Measurements from ENCODE around the gene PNMT. TPM values are rescaled to one million over a fixed set of nuclear protein-coding genes. Genes with fewer than 3 reads are reported as not detected.

PNMT gene
- total and polyA plus RNA-seq, 2 of the 8 experiments (the other 6 are each of a cell fraction or from before 2014, with no cell fraction given), result 5.6 to 10.9 TPM

GRCh38 chr17:39626171-39627046 is 41.8 kb upstream of the PNMT start, which contains the start of gene PPP1R1B:
PPP1R1B (plus strand) TSS chr17:39626952; CDS start chr17:39627393, 441 bp downstream.
- H2BK120ac ChIP-seq (replicated peaks; ENCODE audit: low read depth, low read length), result no peak within 1 kb of the TSS
- H3K23ac ChIP-seq (ENCODE audit: insufficient read length), result no peak within 1 kb of the TSS
- no peak within 1 kb of the TSS for H4K8ac ChIP-seq (ENCODE audit: extremely low read depth, insufficient read depth, low read length)
- H4K5ac ChIP-seq (ENCODE audit: insufficient read length, low read depth, low read length), result peak within 1 kb of the TSS; percentile 51
- WGBS, 2 experiments (ENCODE audit: extremely low coverage in 1 of 2, insufficient coverage in 1 of 2, insufficient read length in 1 of 2, insufficient replicate concordance in 2 of 2, low coverage in 1 of 2, low lambda C conversion rate in 2 of 2, missing lambda C conversion rate in 1 of 2), result 17% methylated on average over 28 of the region's 29 CpGs; no CpG with 5 or more reads in 1 of the 2 experiments
- peak in 1 of 2 experiments; percentile 75 for DNase-seq (ENCODE audit: low read depth in 1 of 2, low spot score in 2 of 2)
- peak within 1 kb of the TSS; percentile 89; the same call in 1 of the 2 replicates for H2BK5ac ChIP-seq (ENCODE audit: low read depth, low read length)
- peaks cover 2 to 39% (median 35%) of the 10 kb centered on the region in 4 experiments for H3K27me3 ChIP-seq (replicated peaks in 1 of 4; ENCODE audit: control insufficient read depth in 3 of 4, extremely low read depth in 1 of 4, insufficient read depth in 3 of 4, low read length in 3 of 4)
- H3K23me2 ChIP-seq (ENCODE audit: low read depth, low read length), result peaks cover 12% of the 10 kb centered on the region
- peak within 1 kb of the TSS; percentile 84 to 86 for H3K4me2 ChIP-seq (ENCODE audit: insufficient read depth in 1 of 2, low read depth in 2 of 2, low read length in 2 of 2)
- peaks cover 0 to 1% of the 10 kb centered on the region in 2 experiments for H4K20me1 ChIP-seq (replicated peaks in 1 of 2; ENCODE audit: control insufficient read depth in 1 of 2, insufficient read depth in 2 of 2, low read length in 2 of 2)
- peak within 1 kb of the TSS; percentile 87; the same call in 1 of the 2 replicates for H2AFZ ChIP-seq (ENCODE audit: low read length)
- no peaks in the 10 kb centered on the region for H3K36me3 ChIP-seq (ENCODE audit: control insufficient read depth in 2 of 4, insufficient read depth in 4 of 4, low read length in 3 of 4)
- no peak within 1 kb of the TSS for H3K9ac ChIP-seq (replicated peaks in 1 of 4; ENCODE audit: extremely low read depth in 1 of 4, low read depth in 3 of 4, low read length in 3 of 4)
- peak within 1 kb of the TSS; percentile 42 for H3K56ac ChIP-seq (replicated peaks; ENCODE audit: insufficient read length, low read depth, low read length)
- H3K4me3 ChIP-seq (ENCODE audit: extremely low read depth in 1 of 4, insufficient read depth in 2 of 4, low read depth in 3 of 4, low read length in 4 of 4), result peak within 1 kb of the TSS; percentile 64 to 75 (median 68)
- no peaks in the 10 kb centered on the region for H3K79me2 ChIP-seq (ENCODE audit: control insufficient read depth in 1 of 2, insufficient read depth in 2 of 2, low read length in 2 of 2)
- ChIA-PET POLR2A (ENCODE audit: partially characterized antibody) (interaction anchor here (0.8 to 1.9 kb wide), 14 partner anchors 12 to 373 kb away, joined by 3 to 6 read pairs (median 3); partner anchors contain the start of genes ERBB2 and PNMT), CTCF (ENCODE audit: partially characterized antibody) (interaction anchor here (1.5 to 49.2 kb wide), 8 partner anchors 3 to 127 kb away, joined by 6 to 1885 read pairs (median 225); partner anchors contain the start of genes ERBB2, NEUROD2, PGAP3 and PNMT)
- peak within 1 kb of the TSS; percentile 29 for H4K91ac ChIP-seq (replicated peaks; ENCODE audit: insufficient read length, low read length)
- H3K27ac ChIP-seq (ENCODE audit: low read depth, low read length), result no peak within 1 kb of the TSS
- peak within 1 kb of the TSS; percentile 99; the same call in 1 of the 2 replicates for H2BK12ac ChIP-seq (ENCODE audit: low read depth, low read length)
- no peaks in the 10 kb centered on the region for H3K9me3 ChIP-seq (ENCODE audit: insufficient read depth in 2 of 2, low read depth in 1 of 2, low read length in 1 of 2)
- peak within 1 kb of the TSS; percentile 87 for H2AK5ac ChIP-seq (ENCODE audit: low read depth, low read length)
- H2BK15ac ChIP-seq (ENCODE audit: low read length), result peak within 1 kb of the TSS; percentile 92; the same call in 1 of the 2 replicates
- H2BK20ac ChIP-seq (ENCODE audit: low read length), result peak within 1 kb of the TSS; percentile 94; the same call in 1 of the 2 replicates
- peak within 1 kb of the TSS; percentile 95 for H3K18ac ChIP-seq (ENCODE audit: extremely low read depth, low read length)
- H3K14ac ChIP-seq (ENCODE audit: insufficient read length), result no peak within 1 kb of the TSS
- peak within 1 kb of the TSS; percentile 55 for H3K4ac ChIP-seq (replicated peaks; ENCODE audit: insufficient read length, low read depth, low read length)
- H3K79me1 ChIP-seq (ENCODE audit: low read depth, low read length), result 0 out of 2 replicates have a peak, but pooled peaks cover 2% of the 10 kb centered on the region
- FAIRE-seq, result no peak
- peaks cover 8 to 45% (median 33%) of the 10 kb centered on the region in 4 experiments for H3K4me1 ChIP-seq (replicated peaks in 1 of 4; ENCODE audit: control insufficient read depth in 3 of 4, insufficient read depth in 4 of 4, low read length in 3 of 4)
- TF ChIP-seq POLR2AphosphoS5 (IDR thresholded peaks at IDR 0.05; ENCODE audit: low read depth, low read length), result no peak
- no peak for TF ChIP-seq SIX5 (IDR thresholded peaks at IDR 0.05; ENCODE audit: low read depth, low read length)
- peak; percentile 74 for TF ChIP-seq ASH2L (IDR thresholded peaks at IDR 0.05; ENCODE audit: low read length)
- no peak for TF ChIP-seq NANOG (IDR thresholded peaks at IDR 0.05; ENCODE audit: insufficient read depth, low read depth, low read length, poor library complexity, severe bottlenecking)
- no peak for TF ChIP-seq SAP30 (IDR thresholded peaks at IDR 0.05; ENCODE audit: insufficient read depth, insufficient replicate concordance, low read length)
- TF ChIP-seq BACH1 (IDR thresholded peaks at IDR 0.05; ENCODE audit: low read length), result peak; percentile 34; the same call in 1 of the 2 replicates
- TF ChIP-seq MAX (IDR thresholded peaks at IDR 0.05), result peak; percentile 57; the same call in 1 of the 2 replicates
- TF ChIP-seq USF2 (IDR thresholded peaks at IDR 0.05; ENCODE audit: low read length), result no peak
